ENCODE results near the gene CACNB2. TPM values are rescaled to one million over a fixed set of nuclear protein-coding genes. Genes with fewer than 3 reads are reported as not detected.

The CACNB2 gene
- total RNA-seq, 1 donor from 2014 or later = 0.13 TPM

DNA sequence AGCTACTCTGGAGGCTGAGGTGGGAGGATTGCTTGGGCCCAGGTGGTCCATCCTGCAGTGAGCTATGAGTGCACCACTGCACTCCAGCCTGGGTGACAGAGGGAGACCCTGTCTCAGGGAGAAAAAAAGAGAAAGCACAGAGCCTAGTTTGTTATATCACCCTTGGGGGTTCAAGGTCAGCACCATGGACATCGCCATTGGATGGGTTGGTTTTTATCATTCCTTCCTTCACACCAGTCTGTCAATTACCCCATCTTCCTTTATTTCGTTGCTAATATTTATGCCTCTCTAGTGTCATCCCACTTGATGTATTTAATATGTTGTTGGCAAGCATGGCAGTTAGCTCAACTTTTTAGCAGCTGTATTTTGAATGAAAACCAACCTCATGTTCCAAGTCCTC, 328.9 kb downstream of the CACNB2 start:
- no peaks in the 10 kb centered on the region for H3K27me3 Mint-ChIP-seq (ENCODE audit: insufficient read depth)
- H3K27ac Mint-ChIP-seq = no peak overlapping the region
- no peak for DNase-seq (ENCODE audit: low spot score)
- no peaks in the 10 kb centered on the region for H3K36me3 Mint-ChIP-seq (ENCODE audit: low read depth)
- H3K9me3 Mint-ChIP-seq = no peaks in the 10 kb centered on the region
- no peak overlapping the region for H3K4me3 Mint-ChIP-seq
- intact Hi-C loops (cut with micrococcal nuclease) = no loop called here
- peaks cover 6% of the 10 kb centered on the region for H3K4me1 Mint-ChIP-seq (ENCODE audit: low read depth)

DNA sequence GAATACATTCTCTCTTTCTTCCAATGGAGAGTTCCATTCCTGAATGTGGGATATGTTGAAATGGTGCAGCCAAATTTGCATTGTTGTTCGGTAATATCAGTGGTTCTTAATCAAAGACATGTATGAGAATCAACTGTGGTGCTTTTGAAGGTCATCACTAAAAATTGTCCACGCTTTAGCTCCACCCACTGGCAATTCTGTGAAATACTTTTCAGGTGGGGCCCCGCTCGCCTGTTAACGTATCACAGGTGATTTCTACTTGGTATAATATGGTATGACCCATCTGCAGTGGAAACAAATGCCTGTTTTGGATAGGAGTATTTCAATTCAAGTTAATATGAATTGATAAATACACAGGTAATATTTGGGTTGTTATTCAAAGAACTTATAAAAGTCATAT, 332.8 kb downstream of the CACNB2 start:
- Mint-ChIP-seq H3K4me1 (ENCODE audit: low read depth) (peaks cover 15% of the 10 kb centered on the region), H3K27me3 (ENCODE audit: insufficient read depth) (no peaks in the 10 kb centered on the region), H3K4me3 (no peak overlapping the region), H3K9me3 (no peaks in the 10 kb centered on the region), H3K27ac (no peak overlapping the region), H3K36me3 (ENCODE audit: low read depth) (no peaks in the 10 kb centered on the region)
- intact Hi-C loops (cut with micrococcal nuclease) = no loop called here
- no peak for DNase-seq (ENCODE audit: low spot score)

DNA sequence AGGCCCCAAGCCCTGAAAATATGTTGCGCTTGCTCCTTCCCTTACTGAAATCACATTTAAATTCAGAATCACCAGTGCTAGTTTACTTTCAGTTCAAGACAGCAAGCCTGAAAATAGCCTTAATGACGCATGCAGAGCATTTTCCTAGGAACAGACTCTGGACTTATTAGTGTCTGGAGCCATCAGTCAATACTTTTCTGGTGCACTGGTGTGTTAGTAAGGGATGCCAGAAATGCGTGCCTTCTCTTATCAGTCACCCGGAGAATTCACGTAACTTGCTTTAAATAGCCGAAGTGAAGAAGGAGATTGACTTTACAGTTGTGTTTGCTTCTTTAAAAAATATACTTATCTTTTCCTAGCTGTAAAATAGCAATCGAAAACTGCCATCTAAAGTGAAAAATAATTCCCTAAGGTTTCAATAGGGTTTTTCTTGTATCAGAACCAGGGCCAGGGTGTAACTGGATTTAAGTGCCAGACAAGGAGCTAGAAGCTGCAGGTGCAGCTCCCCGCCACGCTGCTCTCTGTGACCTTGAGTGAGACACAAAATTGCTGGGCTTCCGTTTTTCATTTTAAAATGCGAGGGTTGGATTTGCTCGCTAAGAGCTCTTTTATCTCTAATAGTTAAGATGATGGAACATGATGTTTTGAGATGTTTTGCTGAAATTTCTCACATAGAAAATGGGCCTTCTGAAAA, 333.3 kb downstream of the CACNB2 start:
- intact Hi-C loops (cut with micrococcal nuclease) = no loop called here
- Mint-ChIP-seq H3K4me3 (no peak overlapping the region), H3K4me1 (ENCODE audit: low read depth) (peaks cover 15% of the 10 kb centered on the region), H3K27ac (no peak overlapping the region), H3K9me3 (no peaks in the 10 kb centered on the region), H3K36me3 (ENCODE audit: low read depth) (no peaks in the 10 kb centered on the region), H3K27me3 (ENCODE audit: insufficient read depth) (no peaks in the 10 kb centered on the region)
- DNase-seq (ENCODE audit: low spot score) = no peak

DNA sequence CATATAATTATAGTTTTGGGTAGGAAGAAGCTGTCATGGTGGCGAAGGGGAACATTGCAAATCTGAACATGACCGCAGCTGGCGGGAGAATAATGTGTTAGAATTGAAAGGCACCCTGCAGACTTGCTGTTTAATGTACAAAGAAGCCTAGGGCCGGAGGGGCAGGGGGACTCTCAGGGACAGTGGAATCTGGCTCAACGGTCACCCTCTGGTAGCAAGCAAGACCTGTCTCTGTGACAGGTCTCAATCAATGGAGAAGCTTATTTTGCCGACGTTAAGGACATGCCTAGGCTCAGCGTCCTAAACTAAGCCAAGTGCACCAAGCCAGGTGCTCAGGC, 333.9 kb downstream of the CACNB2 start:
- Mint-ChIP-seq H3K36me3 (ENCODE audit: low read depth) (no peaks in the 10 kb centered on the region), H3K4me3 (no peak overlapping the region), H3K4me1 (ENCODE audit: low read depth) (peaks cover 15% of the 10 kb centered on the region), H3K27ac (no peak overlapping the region), H3K9me3 (no peaks in the 10 kb centered on the region), H3K27me3 (ENCODE audit: insufficient read depth) (no peaks in the 10 kb centered on the region)
- intact Hi-C loops (cut with micrococcal nuclease) = no loop called here
- DNase-seq (ENCODE audit: low spot score) = no peak

DNA sequence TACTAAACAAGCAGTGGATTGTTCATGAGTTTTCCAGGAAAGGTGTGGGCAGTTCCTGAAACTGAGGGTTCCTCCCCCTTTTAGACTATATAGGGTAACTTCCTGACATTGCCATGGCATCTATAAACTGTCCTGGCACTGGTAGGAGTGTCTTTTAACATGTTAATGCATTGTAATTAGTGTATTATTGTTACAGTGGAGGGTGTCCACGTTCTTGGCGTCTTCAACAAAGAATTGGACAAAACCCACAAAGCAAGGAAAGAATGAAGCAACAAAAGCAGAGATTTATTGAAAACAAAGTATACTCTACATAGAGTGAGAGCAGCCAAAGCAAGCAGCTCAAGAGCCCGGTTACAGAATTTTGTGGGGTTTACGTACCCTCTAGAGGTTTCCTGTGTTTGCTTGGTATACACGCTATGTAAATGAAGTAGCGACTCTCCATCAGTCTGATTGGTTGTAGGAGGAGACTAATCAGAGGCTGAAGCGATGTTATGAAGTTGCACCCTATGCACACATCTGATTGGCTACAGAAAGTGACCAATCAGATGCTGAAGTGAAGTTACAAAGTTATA, 335.9 kb downstream of the CACNB2 start:
- Mint-ChIP-seq H3K4me3 (no peak overlapping the region), H3K4me1 (ENCODE audit: low read depth) (peaks cover 15% of the 10 kb centered on the region), H3K9me3 (no peaks in the 10 kb centered on the region), H3K27me3 (ENCODE audit: insufficient read depth) (peaks cover 2% of the 10 kb centered on the region), H3K27ac (no peak overlapping the region), H3K36me3 (ENCODE audit: low read depth) (no peaks in the 10 kb centered on the region)
- intact Hi-C loops (cut with micrococcal nuclease) = no loop called here
- DNase-seq (ENCODE audit: low spot score) = no peak

DNA sequence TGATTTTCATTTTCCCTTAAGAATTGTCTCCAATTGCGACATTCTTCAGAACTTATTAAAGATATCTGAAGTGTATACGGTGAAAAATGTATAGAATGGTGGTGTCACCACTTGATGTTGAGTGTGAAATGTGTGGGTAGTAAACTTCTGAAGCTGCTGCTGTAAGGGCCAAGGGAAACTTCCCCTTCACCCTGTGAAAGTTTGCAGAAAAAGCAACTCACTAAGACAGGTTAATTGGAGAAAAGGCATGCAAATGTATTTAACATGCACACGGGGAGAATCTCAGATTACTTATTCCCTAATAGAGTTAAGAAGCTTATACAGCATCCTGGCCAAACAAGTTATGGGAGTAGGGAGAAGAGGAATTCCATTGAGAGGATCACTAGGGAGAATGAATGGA, 338.1 kb downstream of the CACNB2 start:
- H3K27me3 Mint-ChIP-seq (ENCODE audit: insufficient read depth) = peaks cover 2% of the 10 kb centered on the region
- H3K9me3 Mint-ChIP-seq = no peaks in the 10 kb centered on the region
- DNase-seq (ENCODE audit: low spot score) = no peak
- H3K36me3 Mint-ChIP-seq (ENCODE audit: low read depth) = no peaks in the 10 kb centered on the region
- H3K4me1 Mint-ChIP-seq (ENCODE audit: low read depth) = peaks cover 10% of the 10 kb centered on the region
- no peak overlapping the region for H3K4me3 Mint-ChIP-seq
- intact Hi-C loops (cut with micrococcal nuclease) = no loop called here
- no peak overlapping the region for H3K27ac Mint-ChIP-seq

DNA sequence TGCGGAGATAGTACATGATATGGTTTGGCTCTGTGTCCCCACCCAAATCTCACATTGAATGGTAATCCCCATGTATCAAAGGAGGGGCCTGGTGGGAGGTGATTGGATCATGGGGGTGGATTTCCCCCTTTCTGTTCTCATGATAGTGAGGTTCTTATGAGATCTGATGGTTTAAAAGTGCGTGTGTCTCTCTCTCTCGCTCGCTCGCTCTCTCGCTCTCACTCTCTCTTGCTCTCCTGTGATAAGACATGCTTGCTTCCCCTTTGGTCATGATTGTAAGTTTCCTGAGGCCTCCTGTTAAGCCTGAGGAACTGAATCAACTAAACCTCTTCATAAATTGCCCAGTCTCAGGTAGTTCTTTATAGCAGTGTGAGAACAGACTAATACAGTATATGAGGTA, 339.3 kb downstream of the CACNB2 start:
- H3K27me3 Mint-ChIP-seq (ENCODE audit: insufficient read depth) = peaks cover 2% of the 10 kb centered on the region
- H3K4me3 Mint-ChIP-seq = no peak overlapping the region
- DNase-seq (ENCODE audit: low spot score) = no peak
- H3K27ac Mint-ChIP-seq = no peak overlapping the region
- H3K4me1 Mint-ChIP-seq (ENCODE audit: low read depth) = peaks cover 10% of the 10 kb centered on the region
- intact Hi-C loops (cut with micrococcal nuclease) = no loop called here
- H3K36me3 Mint-ChIP-seq (ENCODE audit: low read depth) = no peaks in the 10 kb centered on the region
- H3K9me3 Mint-ChIP-seq = no peaks in the 10 kb centered on the region

DNA sequence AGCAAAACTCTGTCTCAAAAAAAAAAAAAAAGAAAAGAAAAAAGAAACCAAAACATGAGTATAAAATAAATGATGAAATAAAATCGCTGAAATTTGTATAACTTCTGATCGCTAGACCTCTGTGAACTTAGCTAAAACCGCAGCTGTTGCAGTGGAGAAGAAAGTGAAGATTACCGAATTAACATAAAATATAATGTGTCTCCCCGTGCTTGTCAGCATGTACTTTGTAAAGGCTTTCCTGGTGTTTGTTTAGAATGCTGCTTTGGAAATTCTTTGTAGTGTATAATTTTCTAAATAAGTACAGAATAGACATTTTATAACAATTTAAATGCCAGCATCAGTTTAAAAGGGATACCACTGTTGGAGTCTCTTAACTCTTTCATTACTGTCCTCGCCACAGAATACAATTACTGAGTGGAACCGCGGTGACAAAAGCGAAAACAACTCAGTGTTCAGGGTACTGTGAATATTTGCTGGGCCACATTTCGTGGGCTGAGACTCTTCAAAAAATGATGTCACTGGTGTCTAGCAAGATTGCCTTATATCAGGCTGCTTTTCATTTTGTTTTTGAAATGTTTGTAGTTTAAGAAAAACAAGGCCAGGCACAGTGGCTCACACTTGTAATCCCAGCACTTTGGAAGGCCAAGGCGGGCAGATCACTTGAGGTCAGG, 343.4 kb downstream of the CACNB2 start:
- Mint-ChIP-seq H3K27ac (no peak overlapping the region), H3K4me1 (ENCODE audit: low read depth) (no peaks in the 10 kb centered on the region), H3K27me3 (ENCODE audit: insufficient read depth) (peaks cover 2% of the 10 kb centered on the region), H3K4me3 (no peak overlapping the region), H3K36me3 (ENCODE audit: low read depth) (no peaks in the 10 kb centered on the region), H3K9me3 (no peaks in the 10 kb centered on the region)
- DNase-seq (ENCODE audit: low spot score) = no peak
- intact Hi-C loops (cut with micrococcal nuclease) = no loop called here

DNA sequence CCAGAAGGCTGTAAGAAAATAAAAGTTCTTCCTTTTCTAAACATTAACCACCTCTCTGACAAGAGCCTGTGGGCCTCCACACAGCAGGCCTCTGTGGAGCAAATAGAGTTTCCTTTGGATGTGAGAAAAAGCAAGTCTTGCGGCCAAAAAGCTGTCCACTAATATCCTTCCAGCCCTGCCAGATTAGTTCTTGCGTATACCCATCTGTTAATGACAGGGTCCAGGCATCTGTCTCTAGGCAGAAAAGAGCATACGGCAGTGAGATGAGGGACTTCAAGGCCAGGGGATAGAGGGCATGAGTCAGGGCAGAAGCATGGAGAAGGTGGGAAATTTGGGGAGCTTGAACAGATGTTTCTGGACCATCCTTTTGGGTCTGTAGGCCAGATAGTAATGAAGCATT, 346.2 kb downstream of the CACNB2 start:
- no peak for DNase-seq (ENCODE audit: low spot score)
- H3K9me3 Mint-ChIP-seq = no peaks in the 10 kb centered on the region
- no peak overlapping the region for H3K4me3 Mint-ChIP-seq
- H3K4me1 Mint-ChIP-seq (ENCODE audit: low read depth) = no peaks in the 10 kb centered on the region
- no peak overlapping the region for H3K27ac Mint-ChIP-seq
- no peaks in the 10 kb centered on the region for H3K36me3 Mint-ChIP-seq (ENCODE audit: low read depth)
- intact Hi-C loops (cut with micrococcal nuclease) = no loop called here
- H3K27me3 Mint-ChIP-seq (ENCODE audit: insufficient read depth) = no peaks in the 10 kb centered on the region

DNA sequence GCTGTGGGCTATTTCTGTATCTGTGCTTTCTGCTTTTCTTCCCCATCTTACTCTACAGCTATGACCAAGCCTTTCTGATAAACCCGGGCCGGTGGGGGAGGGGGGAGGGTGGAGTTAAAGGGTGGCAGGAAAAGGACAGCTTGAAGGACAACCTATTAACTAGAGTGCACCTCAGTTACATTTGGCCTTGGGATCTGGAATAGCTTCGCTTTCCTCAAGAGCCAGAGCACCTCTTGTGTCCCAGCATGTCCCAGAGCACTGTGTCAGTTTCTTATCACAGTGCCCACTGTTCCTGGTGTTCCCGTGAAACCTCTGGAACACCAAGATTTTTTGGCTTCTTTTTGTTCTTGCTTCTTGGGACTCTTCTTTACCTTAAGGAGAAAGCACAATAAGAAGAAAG, 350.5 kb downstream of the CACNB2 start:
- DNase-seq (ENCODE audit: low spot score) = no peak
- Mint-ChIP-seq H3K36me3 (ENCODE audit: low read depth) (no peaks in the 10 kb centered on the region), H3K9me3 (no peaks in the 10 kb centered on the region), H3K4me1 (ENCODE audit: low read depth) (no peaks in the 10 kb centered on the region), H3K27ac (no peak overlapping the region), H3K27me3 (ENCODE audit: insufficient read depth) (no peaks in the 10 kb centered on the region), H3K4me3 (no peak overlapping the region)
- intact Hi-C loops (cut with micrococcal nuclease) = no loop called here

DNA sequence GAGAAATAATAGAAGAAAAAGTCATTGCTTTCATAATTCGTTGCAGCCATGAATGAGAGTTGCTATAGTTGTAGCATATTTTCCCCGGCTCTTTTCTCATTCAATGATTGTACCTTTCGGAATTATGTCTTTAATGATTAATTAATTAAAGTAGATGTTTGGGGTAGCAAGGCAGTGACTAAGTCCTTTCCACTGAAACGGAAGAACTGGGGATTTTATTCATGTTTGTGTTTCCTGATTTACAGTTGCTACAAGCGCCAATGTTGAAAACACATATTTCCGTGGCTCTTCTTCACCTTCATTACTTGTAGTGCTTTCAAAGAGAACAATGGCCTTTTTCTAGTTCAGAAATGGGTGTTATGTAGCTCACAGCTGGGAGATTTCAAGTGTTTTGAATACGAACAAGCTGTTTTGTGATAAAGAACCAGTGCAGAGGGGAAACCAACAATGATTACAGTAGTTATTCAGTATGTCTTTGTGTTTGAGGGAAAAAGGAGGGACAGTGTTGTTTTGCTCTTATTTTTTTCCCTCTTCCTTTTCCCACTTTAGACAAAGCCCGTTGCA, 357.7 kb downstream of the CACNB2 start:
- H3K27ac Mint-ChIP-seq = no peak overlapping the region
- H3K36me3 Mint-ChIP-seq (ENCODE audit: low read depth) = no peaks in the 10 kb centered on the region
- peaks cover 15% of the 10 kb centered on the region for H3K4me1 Mint-ChIP-seq (ENCODE audit: low read depth)
- H3K4me3 Mint-ChIP-seq = no peak overlapping the region
- intact Hi-C loops (cut with micrococcal nuclease) = no loop called here
- H3K9me3 Mint-ChIP-seq = no peaks in the 10 kb centered on the region
- peaks cover 2% of the 10 kb centered on the region for H3K27me3 Mint-ChIP-seq (ENCODE audit: insufficient read depth)
- no peak for DNase-seq (ENCODE audit: low spot score)

DNA sequence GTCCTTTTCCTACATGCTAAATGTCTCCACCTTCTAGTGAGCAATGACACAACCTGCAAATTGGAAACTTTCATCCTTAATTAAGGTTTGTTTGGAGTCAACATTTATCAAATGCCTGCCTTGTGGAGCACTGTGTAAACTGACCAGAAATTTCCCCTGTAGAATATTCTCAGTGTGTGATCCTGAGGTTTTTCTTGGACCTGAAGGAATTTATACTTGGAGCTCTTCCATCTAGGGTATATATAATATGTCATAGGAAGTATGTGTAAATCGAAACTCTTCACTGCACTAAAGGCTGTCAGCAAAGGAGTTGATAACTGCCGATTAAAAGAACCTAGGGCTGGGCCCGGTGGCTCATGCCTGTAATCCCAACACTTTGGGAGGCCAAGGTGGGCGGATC, 358.8 kb downstream of the CACNB2 start:
- Mint-ChIP-seq H3K27me3 (ENCODE audit: insufficient read depth) (peaks cover 2% of the 10 kb centered on the region), H3K4me1 (ENCODE audit: low read depth) (peaks cover 15% of the 10 kb centered on the region), H3K36me3 (ENCODE audit: low read depth) (no peaks in the 10 kb centered on the region), H3K9me3 (no peaks in the 10 kb centered on the region), H3K4me3 (no peak overlapping the region), H3K27ac (no peak overlapping the region)
- no peak for DNase-seq (ENCODE audit: low spot score)
- intact Hi-C loops (cut with micrococcal nuclease) = no loop called here

DNA sequence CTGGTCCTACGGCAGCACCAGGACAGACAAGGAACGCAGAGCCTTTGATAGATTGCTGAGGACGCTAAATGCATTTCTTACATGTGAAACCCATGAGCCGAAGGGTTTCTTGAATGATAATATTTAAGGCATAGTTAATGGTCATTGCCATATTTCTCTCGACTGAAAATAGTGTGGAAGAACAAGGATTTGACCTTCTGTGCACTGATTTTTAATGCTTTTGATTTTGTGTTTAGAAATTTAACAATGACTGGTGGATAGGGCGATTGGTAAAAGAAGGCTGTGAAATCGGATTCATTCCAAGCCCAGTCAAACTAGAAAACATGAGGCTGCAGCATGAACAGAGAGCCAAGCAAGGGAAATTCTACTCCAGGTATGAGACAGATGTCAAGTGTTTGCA, 360.4 kb downstream of the CACNB2 start:
- H3K4me1 Mint-ChIP-seq (ENCODE audit: low read depth) = peaks cover 15% of the 10 kb centered on the region
- peaks cover 3% of the 10 kb centered on the region for H3K27me3 Mint-ChIP-seq (ENCODE audit: insufficient read depth)
- no peaks in the 10 kb centered on the region for H3K9me3 Mint-ChIP-seq
- intact Hi-C loops (cut with micrococcal nuclease) = no loop called here
- H3K36me3 Mint-ChIP-seq (ENCODE audit: low read depth) = no peaks in the 10 kb centered on the region
- no peak for DNase-seq (ENCODE audit: low spot score)
- H3K27ac Mint-ChIP-seq = no peak overlapping the region
- H3K4me3 Mint-ChIP-seq = no peak overlapping the region
